HG02943 (cell line): ENCODE measurements around the gene MSTN.
"Not testable (repeated sequence)": the region's sequence is repeated elsewhere in the genome, so short reads cannot be mapped to it uniquely, and the experiment has no call there.

Source experiments
- ATAC-seq: cut with Tn5 transposase; IDR thresholded peaks from one replicate; pipeline ENCODE4 v1.9.1; 2021; ENCODE audit warnings: mild to moderate bottlenecking, low read depth, moderate library complexity; ENCODE audit not compliant: unreplicated experiment

Gene MSTN

GRCh38 chr2:190065839-190066238, 3.3 kb upstream of the MSTN start:
- no peak for ATAC-seq

DNA sequence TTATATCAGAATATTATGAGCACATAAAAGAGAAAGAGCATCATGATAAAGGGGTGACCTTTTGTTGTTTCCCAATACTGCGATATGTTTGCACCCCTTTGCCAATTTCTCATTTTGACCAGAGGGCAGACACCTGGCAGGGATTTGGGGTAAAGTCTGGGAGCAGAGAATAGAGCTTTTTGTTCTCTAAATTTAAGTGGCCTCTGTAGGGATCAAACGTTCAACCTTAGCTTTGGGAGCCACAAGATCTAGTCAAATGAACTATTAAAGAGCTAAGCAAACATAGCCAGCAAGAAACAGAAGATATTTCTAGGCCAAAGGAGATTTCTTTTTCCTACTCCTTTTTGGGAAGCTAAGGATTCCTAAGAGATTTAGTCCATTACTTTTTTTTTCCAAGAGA, 1.1 kb upstream of the MSTN start:
- ATAC-seq = no peak

DNA sequence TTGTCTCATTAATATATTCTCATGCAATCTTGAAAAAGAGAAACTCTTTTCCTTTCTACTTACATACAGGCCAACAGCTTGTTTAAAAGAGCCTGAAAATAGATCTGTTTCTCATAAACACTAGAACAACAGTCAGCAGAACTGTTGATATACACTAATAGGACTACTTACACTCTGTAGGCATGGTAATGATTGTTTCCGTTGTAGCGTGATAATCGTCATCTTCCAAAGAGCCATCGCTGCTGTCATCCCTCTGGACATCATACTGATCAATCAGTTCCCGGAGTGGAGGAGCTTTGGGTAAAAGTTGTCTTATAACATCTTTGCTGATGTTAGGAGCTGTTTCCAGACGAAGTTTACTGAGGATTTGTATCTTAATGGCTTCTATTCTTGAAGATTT, 476 bp downstream of the MSTN start:
- ATAC-seq = no peak

DNA sequence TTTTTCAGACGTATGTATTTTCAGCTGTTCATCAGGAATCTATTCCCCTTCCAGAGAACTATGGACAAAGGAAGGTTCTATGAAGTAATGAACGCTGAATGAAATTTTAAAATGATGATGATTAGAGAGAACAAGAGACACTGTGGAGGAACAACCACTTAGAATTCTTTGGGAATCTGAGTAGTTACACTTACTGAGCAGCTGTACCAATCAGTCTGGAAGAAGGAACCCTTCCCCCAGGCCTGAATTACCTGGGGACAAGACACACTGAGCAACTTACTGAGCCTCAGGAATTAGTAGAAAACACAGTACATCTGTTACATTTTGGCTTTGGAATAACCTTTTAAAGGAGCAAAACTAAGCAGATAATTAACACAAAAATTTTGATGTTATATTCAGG, 1.9 kb downstream of the MSTN start:
- ATAC-seq = no peak

GRCh38 chr2:190060019-190060418, 2.5 kb downstream of the MSTN start:
- ATAC-seq = no peak

- no peak for ATAC-seq
These were observed 9.1 kb downstream of the MSTN start for GRCh38 chr2:190053426-190053825.

GRCh38 chr2:190052307-190052706, 10.2 kb downstream of the MSTN start:
- ATAC-seq = no peak

GRCh38 chr2:190051223-190051622, 11.3 kb downstream of the MSTN start:
- ATAC-seq = no peak

DNA sequence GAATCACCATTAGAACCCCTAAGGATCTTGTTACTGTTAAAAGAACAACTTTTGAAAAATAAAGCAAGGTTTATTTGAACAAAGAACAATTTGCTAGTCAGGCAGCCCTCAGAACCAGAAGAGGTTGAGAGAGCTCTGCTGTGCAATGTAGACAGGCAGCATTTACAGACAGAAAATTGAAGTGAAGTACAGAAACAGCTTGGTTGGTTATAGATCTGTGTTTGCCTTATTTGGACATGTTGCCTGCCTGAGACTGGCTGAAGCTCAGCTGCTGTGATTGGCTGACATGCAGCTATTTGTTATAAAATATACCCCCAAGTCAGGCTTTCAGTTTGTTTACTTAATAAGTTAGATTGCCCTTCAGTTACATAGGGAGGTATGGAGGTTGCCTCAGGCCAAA, 12.5 kb downstream of the MSTN start:
- ATAC-seq = no peak

GRCh38 chr2:190044866-190045265, 17.7 kb downstream of the MSTN start:
- ATAC-seq = no peak

- no peak for ATAC-seq
These were observed 19.1 kb downstream of the MSTN start for GRCh38 chr2:190043441-190043840.

- no peak for ATAC-seq
These were observed 26.5 kb downstream of the MSTN start for GRCh38 chr2:190036071-190036470.

GRCh38 chr2:190034417-190034816, 28.1 kb downstream of the MSTN start:
- not testable (repeated sequence) for ATAC-seq

- peak; percentile 62 for ATAC-seq
These were observed 30.4 kb downstream of the MSTN start for GRCh38 chr2:190031969-190032618.

DNA sequence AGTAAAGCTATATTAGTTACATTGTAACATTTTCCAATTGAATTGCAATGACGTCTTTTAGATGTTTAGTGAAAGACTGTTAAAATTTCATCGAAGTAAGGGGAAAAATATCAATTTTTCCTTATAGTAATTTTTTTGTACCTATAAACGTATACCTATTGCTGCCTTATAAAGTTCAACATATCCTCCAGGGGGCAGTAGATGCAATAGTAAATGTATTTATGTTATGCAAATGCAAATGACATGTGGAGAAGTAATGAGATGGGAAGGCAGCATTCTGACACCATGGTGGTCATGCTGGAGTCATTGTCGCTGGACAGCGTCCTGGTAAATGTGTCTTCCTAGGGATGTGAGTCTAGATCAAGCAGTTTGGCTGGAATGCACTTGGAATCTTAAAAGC, 38.7 kb downstream of the MSTN start:
- ATAC-seq = no peak

- ATAC-seq = no peak
These were observed 41.8 kb downstream of the MSTN start for GRCh38 chr2:190020720-190021119.

DNA sequence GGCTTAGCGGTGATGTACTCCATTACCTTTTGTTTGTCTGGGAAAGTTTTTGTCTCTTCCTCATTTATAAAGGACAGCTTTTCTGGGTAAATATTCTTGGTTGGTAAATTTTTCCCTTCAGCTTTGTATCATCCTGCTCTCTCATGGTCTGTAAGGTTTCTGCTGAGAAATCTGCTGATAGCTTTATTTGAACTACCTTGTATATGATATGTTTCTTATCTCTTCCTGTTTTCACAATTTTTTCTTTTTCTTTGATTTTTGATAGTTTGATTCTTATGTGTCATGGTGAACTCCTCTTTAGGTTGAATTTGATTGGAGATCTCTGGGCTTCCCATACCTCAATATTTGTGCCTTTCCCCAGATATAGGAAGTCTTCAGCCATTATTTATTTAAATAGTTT, 44.7 kb downstream of the MSTN start:
- ATAC-seq = no peak

DNA sequence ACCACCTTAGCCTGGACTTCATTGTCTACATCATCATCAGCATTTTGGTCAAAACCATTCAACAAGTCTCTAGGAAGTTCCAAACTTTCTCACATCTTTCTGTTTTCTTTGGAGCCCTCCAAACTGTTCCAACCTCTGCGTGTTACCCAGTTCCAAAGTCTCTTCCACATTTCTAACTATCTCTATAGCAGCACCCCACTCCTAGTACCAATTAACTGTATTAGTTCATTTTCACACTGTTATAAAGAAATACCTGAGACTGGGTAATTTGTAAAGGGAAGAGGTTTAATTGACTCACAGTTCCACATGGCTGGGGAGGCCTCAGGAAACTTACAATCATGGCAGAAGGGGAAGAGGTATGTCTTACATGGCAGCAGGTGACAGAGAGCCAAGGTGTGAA, 46.6 kb downstream of the MSTN start:
- ATAC-seq = not testable (repeated sequence)
